K562 (cell line): ENCODE measurements around the gene FGFBP2. TPM values are rescaled to one million over a fixed set of nuclear protein-coding genes. Genes with fewer than 3 reads are reported as not detected.

Experiments
- HMG20B ChIP-seq: fragments of 250-450 bp; sonication (Bioruptor Pico); IDR thresholded peaks from 2 replicates; pipeline ENCODE4 v1.5.0; 2021; ENCODE audit warnings: mild to moderate bottlenecking
- MGA ChIP-seq: fragments of 450-650 bp; IDR thresholded peaks from 2 replicates; pipeline ENCODE4 v1.6.1; 2016; ENCODE audit warnings: mild to moderate bottlenecking, moderate library complexity
- NRF1 ChIP-seq, 2 experiments: fragments of 450-650 bp; IDR thresholded peaks in 1 of 2; conservative IDR thresholded peaks in 1 of 2; 2 replicates each; pipeline ENCODE4 v1.6.1; 2014; ENCODE audit warnings: mild to moderate bottlenecking in 2 of 2
- RBM34 ChIP-seq: fragments of 200-400 bp; formaldehyde crosslinking; IDR thresholded peaks from 2 replicates; pipeline ENCODE4 v1.6.1; 2018; ENCODE audit warnings: low read length, borderline replicate concordance; ENCODE audit not compliant: insufficient read depth
- THRB ChIP-seq: fragments of 450-650 bp; formaldehyde crosslinking; conservative IDR thresholded peaks from 2 replicates; pipeline ENCODE4 v1.4.0; 2022; ENCODE audit warnings: mild to moderate bottlenecking, missing genetic modification characterization
- ZNF407 ChIP-seq: fragments of 450-650 bp; IDR thresholded peaks from 2 replicates; pipeline ENCODE4 v1.6.1; 2016; ENCODE audit warnings: low read depth
- polyA plus RNA-seq, 8 experiments: library from polyadenylated mRNA; depleted of rRNA in 4 of 8; stranded (reverse) in 5 of 8; unstranded in 3 of 8; fragments of >200 nt; fragmentation: Nextera tagmentation in 2 of 8; fragmentation: Illumina TruSeq in 1 of 8; extraction: Ambion mirVana in 2 of 8; extraction: Trizol in 1 of 8; gene quantifications; 2 replicates each; pipeline versions ENCODE4 v1.2.1 to v1.2.3, GENCODE V29; 2011 to 2014; ENCODE audit warnings: inconsistent platforms in 1 of 8, missing spikeins in 1 of 8
- total RNA-seq, 7 experiments: library from RNA; depleted of rRNA in 6 of 7; stranded (reverse); fragments of >200 nt in 6 of 7; fragmentation: Illumina TruSeq in 2 of 7; extraction: Trizol in 2 of 7; gene quantifications; 2 replicates each; pipeline versions ENCODE4 v1.2.1 to v1.2.3, GENCODE V29; 2011 to 2021; ENCODE audit warnings: low replicate concordance in 1 of 7

The FGFBP2 gene
- total and polyA plus RNA-seq, 9 of the 15 experiments (the other 6 are each of a cell fraction or from before 2014, with no cell fraction given) = not detected

- no peak for TF ChIP-seq MGA
- TF ChIP-seq NRF1 (conservative IDR thresholded peaks at IDR 0.05 in 1 of 2, IDR thresholded peaks at IDR 0.05 in 1 of 2) = no peak
- TF ChIP-seq THRB (CRISPR knock-in tag) = no peak
- TF ChIP-seq RBM34 = no peak
- TF ChIP-seq ZNF407 = no peak
- no peak for TF ChIP-seq HMG20B (CRISPR knock-in tag)
Measured at GRCh38 chr4:15989424-15989823, 26.4 kb upstream of the FGFBP2 start (continued).
